ENCODE results near the gene FDPS.

The FDPS gene

GRCh38 chr1:155308493-155309422 lies at the start of gene FDPS:
Gene FDPS, plus strand, starts transcription at chr1:155308866. Its CDS starts 924 bp downstream, at chr1:155309790.
- peak within 1 kb of the TSS; percentile 95 for H3K4me3 ChIP-seq (replicated peaks; ENCODE audit: low read depth, low read length)
- DNase-seq (ENCODE audit: low read depth): peak; percentile 99
- TF ChIP-seq CTCF (IDR thresholded peaks at IDR 0.05; ENCODE audit: low read length, missing control alignments): no peak

GRCh38 chr1:155260276-155260675 lies 48.4 kb upstream of the FDPS start:
- H3K4me3 ChIP-seq (replicated peaks; ENCODE audit: low read depth, low read length): no peak overlapping the region
- no peak for DNase-seq (ENCODE audit: low read depth)
- TF ChIP-seq CTCF (IDR thresholded peaks at IDR 0.05; ENCODE audit: low read length, missing control alignments): no peak

- DNase-seq (ENCODE audit: low read depth): no peak
- peak overlapping the region; percentile 88 for H3K4me3 ChIP-seq (replicated peaks; ENCODE audit: low read depth, low read length)
- TF ChIP-seq CTCF (IDR thresholded peaks at IDR 0.05; ENCODE audit: low read length, missing control alignments): no peak
These were observed 47.2 kb upstream of the FDPS start for GRCh38 chr1:155261493-155261851.

- peak within 1 kb of the TSS; percentile 88 for H3K4me3 ChIP-seq (replicated peaks; ENCODE audit: low read depth, low read length)
- DNase-seq (ENCODE audit: low read depth): peak; percentile 99
- no peak for TF ChIP-seq CTCF (IDR thresholded peaks at IDR 0.05; ENCODE audit: low read length, missing control alignments)
These were observed 46.6 kb upstream of the FDPS start, which contains the start of gene SCAMP3 for GRCh38 chr1:155261852-155262673. Gene SCAMP3, minus strand, starts transcription at chr1:155262360. Its CDS starts 209 bp downstream, at chr1:155262151.

GRCh38 chr1:155263067-155263466 lies 45.6 kb upstream of the FDPS start:
- TF ChIP-seq CTCF (IDR thresholded peaks at IDR 0.05; ENCODE audit: low read length, missing control alignments): no peak
- H3K4me3 ChIP-seq (replicated peaks; ENCODE audit: low read depth, low read length): no peak overlapping the region
- no peak for DNase-seq (ENCODE audit: low read depth)

GRCh38 chr1:155266553-155266952 lies 42.1 kb upstream of the FDPS start:
- TF ChIP-seq CTCF (IDR thresholded peaks at IDR 0.05; ENCODE audit: low read length, missing control alignments): no peak
- no peak for DNase-seq (ENCODE audit: low read depth)
- no peak overlapping the region for H3K4me3 ChIP-seq (replicated peaks; ENCODE audit: low read depth, low read length)
